Naive thymus-derived CD8-positive, alpha-beta T cell (primary cell): Measurements from ENCODE around the gene CDCA3. TPM values are rescaled to one million over a fixed set of nuclear protein-coding genes. Genes with fewer than 3 reads are reported as not detected.

ENCODE experiments used
- ATAC-seq, 2 donors: fragments of 150-1000 bp; cut with Tn5 transposase in 1 of 2; sonication (Bioruptor Pico), chemical (Tn5 transposase) in 1 of 2; 1 replicate in 1 of 2; 2 replicates in 1 of 2; pipeline ENCODE4 v1.10.0; 2021; ENCODE audit warnings: mild to moderate bottlenecking in 2 of 2, moderate library complexity in 2 of 2
- POLR2A ChIA-PET: fragments of 350-600 bp; sonication (Branson Sonifier 250); formaldehyde crosslinking; loops from one replicate; lab custom pipeline; 2021; ENCODE audit warnings: antibody characterized with exemption; lab: Charles Lee
- DNase-seq, 10 donors: peaks; one replicate each; pipeline versions ENCODE4 v3.0.0 to v3.0.0-alpha.2; 2020 to 2022
- H3K27ac Mint-ChIP-seq, 10 donors: one replicate each; pipeline ENCODE4 v1.8.0; 2020 to 2022; ENCODE audit warnings: mild to moderate bottlenecking in 10 of 10, mixed read lengths in 10 of 10, moderate library complexity in 4 of 10, inconsistent platforms in 1 of 10
- H3K27me3 Mint-ChIP-seq, 5 donors: one replicate each; pipeline ENCODE4 v1.8.0; 2021 to 2022; ENCODE audit warnings: mixed read lengths in 5 of 5
- H3K36me3 Mint-ChIP-seq, 3 donors: one replicate each; pipeline ENCODE4 v1.8.0; 2020 to 2022; ENCODE audit warnings: mixed read lengths in 3 of 3, mild to moderate bottlenecking in 2 of 3, inconsistent platforms in 1 of 3
- H3K4me1 Mint-ChIP-seq, 4 donors: one replicate each; pipeline ENCODE4 v1.8.0; 2021 to 2022; ENCODE audit warnings: mixed read lengths in 4 of 4
- H3K4me3 Mint-ChIP-seq, 10 donors: one replicate each; pipeline ENCODE4 v1.8.0; 2020 to 2022; ENCODE audit warnings: mild to moderate bottlenecking in 10 of 10, mixed read lengths in 10 of 10, moderate library complexity in 6 of 10, inconsistent platforms in 1 of 10
- H3K9me3 Mint-ChIP-seq, 9 donors: one replicate each; pipeline ENCODE4 v1.8.0; 2020 to 2022; ENCODE audit warnings: mixed read lengths in 9 of 9, mild to moderate bottlenecking in 3 of 9, inconsistent platforms in 1 of 9, moderate library complexity in 1 of 9
- polyA plus RNA-seq, 3 donors: library from polyadenylated mRNA; unstranded; fragments of 300-500 nt; fragmentation: Illumina TruSeq; gene quantifications; one replicate each; pipeline ENCODE4 v1.2.3, GENCODE V29; 2021
- total RNA-seq, 8 experiments: library from RNA in 2 of 8; stranded (reverse) in 2 of 8; gene quantifications; one replicate each; pipeline ENCODE4 v1.2.3 and lab custom pipeline; 2021 to 2026

CDCA3 gene
- total and polyA plus RNA-seq, 5 experiments from 2014 or later: 0.50 to 2.7 (median 2.0) TPM; not detected in 1

DNA sequence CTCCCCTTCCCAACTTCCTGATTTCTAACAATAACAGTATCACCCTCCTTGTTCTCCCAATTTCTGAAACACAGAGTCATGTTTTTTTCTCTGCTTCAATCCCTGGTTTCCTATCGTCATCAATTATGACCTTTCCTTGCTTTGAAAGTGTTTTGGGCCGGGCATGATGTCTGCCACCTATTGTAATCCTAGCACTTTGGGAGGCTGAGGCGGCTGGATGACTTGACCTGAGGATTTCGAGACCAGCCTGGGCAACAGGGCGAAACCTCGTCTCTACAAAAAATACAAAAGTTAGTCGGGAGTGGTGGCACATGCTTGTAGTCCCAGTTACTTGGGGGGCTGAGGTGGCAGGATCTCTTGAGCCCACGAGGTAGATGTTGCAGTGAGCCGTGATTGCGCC is 42.0 kb downstream of the CDCA3 start:
- Mint-ChIP-seq H3K27me3 (peaks cover 0 to 2% (median 0%) of the 10 kb centered on the region in 5 donors), H3K4me1 (peaks cover 0 to 2% (median 0%) of the 10 kb centered on the region in 4 donors), H3K27ac (no peak overlapping the region), H3K4me3 (no peak overlapping the region), H3K9me3 (no peaks in the 10 kb centered on the region), H3K36me3 (no peaks in the 10 kb centered on the region)
- DNase-seq (no peak), ATAC-seq (no peak)
- POLR2A ChIA-PET: interaction anchor here (0.5 to 1.5 kb wide), 2 partner anchors 18 to 21 kb away, joined by 5 read pairs; no protein-coding TSS in a partner anchor

DNA sequence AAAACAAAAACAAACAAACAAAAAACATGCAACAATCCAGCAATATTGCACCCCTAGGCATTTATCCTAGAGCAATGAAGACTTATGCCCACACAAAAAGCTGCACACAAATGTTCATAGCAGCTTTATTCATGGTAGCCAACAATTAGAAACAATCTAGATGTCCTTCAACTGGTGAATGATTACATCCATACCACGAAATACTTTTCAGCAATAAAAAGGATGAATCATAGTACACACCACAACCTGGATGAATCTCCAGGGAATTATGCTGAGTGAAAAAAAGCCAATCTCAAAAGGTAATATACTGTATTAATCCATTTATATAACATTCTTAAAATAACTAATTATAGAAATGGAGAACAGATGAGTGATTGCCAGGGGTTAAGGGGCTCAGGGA is 43.9 kb downstream of the CDCA3 start:
- no peaks in the 10 kb centered on the region for H3K9me3 Mint-ChIP-seq
- no peak for ATAC-seq
- POLR2A ChIA-PET: interaction anchor here (0.5 to 0.7 kb wide), 2 partner anchors 192 to 268 kb away, joined by 3 to 7 read pairs; no protein-coding TSS in a partner anchor
- peaks cover 0 to 2% (median 0%) of the 10 kb centered on the region in 4 donors for H3K4me1 Mint-ChIP-seq
- DNase-seq: no peak
- H3K27ac Mint-ChIP-seq: no peak overlapping the region
- H3K36me3 Mint-ChIP-seq: no peaks in the 10 kb centered on the region
- H3K27me3 Mint-ChIP-seq: peaks cover 0 to 2% (median 0%) of the 10 kb centered on the region in 5 donors
- no peak overlapping the region for H3K4me3 Mint-ChIP-seq

DNA sequence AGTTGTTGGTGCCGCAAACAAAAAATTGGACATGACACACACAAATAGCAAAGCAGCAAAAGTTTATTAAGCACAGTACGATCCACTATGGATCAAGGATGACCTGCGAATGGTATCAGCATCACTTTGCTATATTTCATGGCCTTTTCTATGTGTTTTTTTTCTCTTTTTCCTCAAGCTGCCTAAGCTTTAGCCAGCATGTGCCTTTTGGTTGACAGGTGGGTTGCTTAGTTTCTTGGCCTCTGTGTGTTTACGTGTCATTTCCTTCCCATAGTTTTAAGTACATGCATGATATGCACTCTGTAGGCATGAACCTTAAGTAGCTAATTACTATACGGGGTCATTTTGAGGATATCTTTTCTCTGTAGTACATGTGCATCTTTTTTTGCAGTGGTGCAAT is 51.9 kb downstream of the CDCA3 start:
- POLR2A ChIA-PET: no interaction called here

More for the DNA sequence above, 51.9 kb downstream of the CDCA3 start:
- Mint-ChIP-seq H3K27me3 (peaks cover 0 to 33% (median 10%) of the 10 kb centered on the region in 5 donors), H3K36me3 (no peaks in the 10 kb centered on the region), H3K4me1 (peaks cover 0 to 2% (median 0%) of the 10 kb centered on the region in 4 donors), H3K9me3 (no peaks in the 10 kb centered on the region), H3K27ac (no peak overlapping the region), H3K4me3 (no peak overlapping the region)
- no peak for ATAC-seq
- DNase-seq: no peak

Other genes with a start within 250 kb of the CDCA3 start
- 100 to 1,000 TPM; 296 to 308 TPM for gene CHD4, start 243.9 kb downstream of the CDCA3 start, total RNA-seq
- 10 to 100 TPM; 31.4 to 57.3 (median 56.9) TPM for gene CHD4, start 243.9 kb downstream of the CDCA3 start, polyA plus RNA-seq
- gene LPAR5, start 215.3 kb downstream of the CDCA3 start, total RNA-seq: 10 to 100 TPM; 16.6 to 18.9 TPM
- gene LPAR5, start 215.3 kb downstream of the CDCA3 start, polyA plus RNA-seq: 10 to 100 TPM in 2 of 3 donors, 1 to 10 TPM in 1; 7.9 to 14.2 (median 12.2) TPM
- gene ACRBP, start 203.9 kb downstream of the CDCA3 start, total RNA-seq: 10 to 100 TPM; 13.8 to 14.3 TPM
- under 1 TPM in 2 of 3 donors, not detected in 1; 0.43 to 0.50 TPM for gene ACRBP, start 203.9 kb downstream of the CDCA3 start, polyA plus RNA-seq
- gene ING4, start 188.2 kb downstream of the CDCA3 start, total RNA-seq: 10 to 100 TPM; 81.2 to 90.6 TPM
- gene ING4, start 188.2 kb downstream of the CDCA3 start, polyA plus RNA-seq: 10 to 100 TPM; 89.5 to 99.6 (median 90.6) TPM
- gene ZNF384, start 161.9 kb downstream of the CDCA3 start, total RNA-seq: 10 to 100 TPM; 90.5 to 94.8 TPM
- gene ZNF384, start 161.9 kb downstream of the CDCA3 start, polyA plus RNA-seq: 10 to 100 TPM; 17.6 to 39.6 (median 26.3) TPM
- gene PIANP, start 150.5 kb downstream of the CDCA3 start, total RNA-seq: 1 to 10 TPM in 1 of 2 experiments, under 1 TPM in 1; 0.41 to 1.2 TPM
- under 1 TPM in 2 of 3 donors, not detected in 1; 0.06 to 0.30 TPM for gene PIANP, start 150.5 kb downstream of the CDCA3 start, polyA plus RNA-seq
- 10 to 100 TPM; 27.0 to 35.4 TPM for gene COPS7A, start 127.2 kb downstream of the CDCA3 start, total RNA-seq
- gene COPS7A, start 127.2 kb downstream of the CDCA3 start, polyA plus RNA-seq: 10 to 100 TPM; 34.9 to 42.4 (median 36.2) TPM
- gene MLF2, start 98.1 kb downstream of the CDCA3 start, total RNA-seq: 10 to 100 TPM; 87.6 to 98.9 TPM
- 100 to 1,000 TPM in 2 of 3 donors, 10 to 100 TPM in 1; 98.5 to 133 (median 126) TPM for gene MLF2, start 98.1 kb downstream of the CDCA3 start, polyA plus RNA-seq
- gene PTMS, start 84.9 kb downstream of the CDCA3 start, total RNA-seq: under 1 TPM in 1 of 2 experiments, not detected in 1; 0.55 TPM
- gene PTMS, start 84.9 kb downstream of the CDCA3 start, polyA plus RNA-seq: 1 to 10 TPM in 1 of 3 donors, not detected in 2; 4.8 TPM
- under 1 TPM; 0.60 to 0.75 TPM for gene LAG3, start 78.8 kb downstream of the CDCA3 start, total RNA-seq
- gene LAG3, start 78.8 kb downstream of the CDCA3 start, polyA plus RNA-seq: 10 to 100 TPM in 1 of 3 donors, under 1 TPM in 2; 0.47 to 14.5 (median 0.59) TPM
- 1 to 10 TPM; 1.4 to 1.5 TPM for gene CD4, start 61.8 kb downstream of the CDCA3 start, total RNA-seq
- gene CD4, start 61.8 kb downstream of the CDCA3 start, polyA plus RNA-seq: 1 to 10 TPM in 1 of 3 donors, under 1 TPM in 2; 0.39 to 1.3 (median 0.53) TPM
- not detected for gene GPR162, start 29.5 kb downstream of the CDCA3 start, total RNA-seq
- not detected for gene GPR162, start 29.5 kb downstream of the CDCA3 start, polyA plus RNA-seq
- 1 to 10 TPM; 8.6 to 9.7 TPM for gene P3H3, start 22.9 kb downstream of the CDCA3 start, total RNA-seq
- under 1 TPM; 0.42 to 0.73 (median 0.67) TPM for gene P3H3, start 22.9 kb downstream of the CDCA3 start, polyA plus RNA-seq
- 1 to 10 TPM; 3.8 to 5.6 TPM for gene GNB3, start 10.4 kb downstream of the CDCA3 start, total RNA-seq
- not detected for gene GNB3, start 10.4 kb downstream of the CDCA3 start, polyA plus RNA-seq
- 10 to 100 TPM; 72.7 to 78.9 TPM for gene USP5, start 864 bp upstream of the CDCA3 start, total RNA-seq
- gene USP5, start 864 bp upstream of the CDCA3 start, polyA plus RNA-seq: 10 to 100 TPM; 55.3 to 69.2 (median 56.7) TPM
- 100 to 1,000 TPM; 159 to 163 TPM for gene TPI1, start 16.2 kb upstream of the CDCA3 start, total RNA-seq
- gene TPI1, start 16.2 kb upstream of the CDCA3 start, polyA plus RNA-seq: 100 to 1,000 TPM; 372 to 497 (median 479) TPM
- 10 to 100 TPM; 22.0 to 23.3 TPM for gene SPSB2, start 22.0 kb upstream of the CDCA3 start, total RNA-seq
- 10 to 100 TPM; 10.1 to 10.6 (median 10.2) TPM for gene SPSB2, start 22.0 kb upstream of the CDCA3 start, polyA plus RNA-seq
- gene LRRC23, start 53.5 kb upstream of the CDCA3 start, total RNA-seq: 10 to 100 TPM; 10.1 to 10.5 TPM
- gene LRRC23, start 53.5 kb upstream of the CDCA3 start, polyA plus RNA-seq: 1 to 10 TPM; 4.7 to 9.9 (median 8.8) TPM
- gene ENO2, start 63.3 kb upstream of the CDCA3 start, total RNA-seq: 100 to 1,000 TPM; 141 to 144 TPM
- 10 to 100 TPM; 19.4 to 29.2 (median 19.7) TPM for gene ENO2, start 63.3 kb upstream of the CDCA3 start, polyA plus RNA-seq
- gene ATN1, start 76.7 kb upstream of the CDCA3 start, total RNA-seq: 10 to 100 TPM; 25.7 to 30.3 TPM
- gene ATN1, start 76.7 kb upstream of the CDCA3 start, polyA plus RNA-seq: 1 to 10 TPM in 2 of 3 donors, under 1 TPM in 1; 0.35 to 1.4 (median 1.1) TPM
- not detected for gene RNU7-1, start 92.5 kb upstream of the CDCA3 start, total RNA-seq
- not detected for gene RNU7-1, start 92.5 kb upstream of the CDCA3 start, polyA plus RNA-seq
- 100 to 1,000 TPM; 518 to 519 TPM for gene C12orf57, start 92.7 kb upstream of the CDCA3 start, total RNA-seq
- 100 to 1,000 TPM; 329 to 399 (median 366) TPM for gene C12orf57, start 92.7 kb upstream of the CDCA3 start, polyA plus RNA-seq
- 100 to 1,000 TPM; 235 to 247 TPM for gene PTPN6, start 100.1 kb upstream of the CDCA3 start, total RNA-seq
- 100 to 1,000 TPM; 182 to 425 (median 260) TPM for gene PTPN6, start 100.1 kb upstream of the CDCA3 start, polyA plus RNA-seq
- gene PHB2, start 119.4 kb upstream of the CDCA3 start, total RNA-seq: 100 to 1,000 TPM; 159 to 173 TPM
- gene PHB2, start 119.4 kb upstream of the CDCA3 start, polyA plus RNA-seq: 100 to 1,000 TPM in 2 of 3 donors, 10 to 100 TPM in 1; 97.0 to 115 (median 108) TPM
- 10 to 100 TPM; 71.1 to 72.5 TPM for gene EMG1, start 119.6 kb upstream of the CDCA3 start, total RNA-seq
- gene EMG1, start 119.6 kb upstream of the CDCA3 start, polyA plus RNA-seq: 10 to 100 TPM; 59.7 to 66.4 (median 64.7) TPM
- 10 to 100 TPM; 17.0 to 18.5 TPM for gene LPCAT3, start 167.2 kb upstream of the CDCA3 start, total RNA-seq
- 10 to 100 TPM; 17.0 to 22.7 (median 19.9) TPM for gene LPCAT3, start 167.2 kb upstream of the CDCA3 start, polyA plus RNA-seq
- 1 to 10 TPM; 2.3 to 3.3 TPM for gene C1S, start 209.4 kb upstream of the CDCA3 start, total RNA-seq
- under 1 TPM in 1 of 3 donors, not detected in 2; 0.15 TPM for gene C1S, start 209.4 kb upstream of the CDCA3 start, polyA plus RNA-seq
- gene C1R, start 241.2 kb upstream of the CDCA3 start, total RNA-seq: 1 to 10 TPM; 1.4 to 1.5 TPM
- 1 to 10 TPM; 1.5 to 3.2 (median 2.5) TPM for gene C1R, start 241.2 kb upstream of the CDCA3 start, polyA plus RNA-seq